Left lung (tissue), 10 donors: ENCODE measurements around the gene VSIG2. TPM values are rescaled to one million over a fixed set of nuclear protein-coding genes. Genes with fewer than 3 reads are reported as not detected.

Experiments
- ATAC-seq: fragments of 200-7000 bp; cut with Tn5 transposase; one replicate; pipeline ENCODE4 v1.9.1; 2020; ENCODE audit warnings: moderate library complexity
- DNase-seq, 4 donors: peaks; one replicate each; pipeline ENCODE4 v3.0.0-alpha.2; 2013 to 2020
- H3K27ac ChIP-seq, 2 donors: fragments of 200-600 bp; sonication (generic) in 1 of 2; one replicate each; pipeline versions ENCODE4 v1.5.0 to v1.8.0; 2020 to 2021
- H3K27me3 ChIP-seq, 2 donors: fragments of 200-600 bp; sonication (generic) in 1 of 2; one replicate each; pipeline versions ENCODE4 v1.5.0 to v1.8.0; 2020 to 2021
- H3K36me3 ChIP-seq, 2 donors: fragments of 200-600 bp; sonication (generic) in 1 of 2; one replicate each; pipeline versions ENCODE4 v1.5.0 to v1.8.0; 2020 to 2021
- H3K4me1 ChIP-seq, 2 donors: fragments of 200-600 bp; one replicate each; pipeline ENCODE4 v1.8.0; 2021
- H3K4me3 ChIP-seq, 2 donors: fragments of 200-600 bp; sonication (generic) in 1 of 2; one replicate each; pipeline versions ENCODE4 v1.5.0 to v1.8.0; 2020 to 2021; ENCODE audit warnings: mild to moderate bottlenecking in 1 of 2
- H3K9me3 ChIP-seq, 2 donors: fragments of 200-600 bp; sonication (generic) in 1 of 2; one replicate each; pipeline versions ENCODE4 v1.5.0 to v1.8.0; 2020 to 2021
- intact Hi-C, 2 donors: fragments of 100-400 bp; cut with DNase I; formaldehyde crosslinking; loops; one replicate each; pipeline versions ENCODE4 v1.11.2 to v1.14.2; 2022
- polyA plus RNA-seq, 6 donors: library from polyadenylated mRNA; unstranded; fragments of 120-200 nt; gene quantifications; one replicate each; pipeline ENCODE4 v1.2.1, GENCODE V29; 2013; ENCODE audit not compliant: insufficient read length in 6 of 6
- total RNA-seq, 2 donors: library from RNA; stranded (reverse); fragmentation: NEBNext Ultra II Directional; extraction: Animal tissue kit (Norgen Biotek cat#: 25700); gene quantifications; one replicate each; pipeline ENCODE4 v1.2.1, GENCODE V29; 2021
- TF ChIP-seq, protein P1 (sequence below), 2 donors: fragments of 200-600 bp; sonication (generic) in 1 of 2; IDR thresholded peaks; one replicate each; pipeline versions ENCODE4 v1.5.0 to v1.8.0; 2021; ENCODE audit warnings: antibody characterized with exemption in 2 of 2
- donor health status: DM: no; HTN: yes; CAD: no.
- donor health status: DM: no; HTN: no; CAD: no.

VSIG2 gene
- total and polyA plus RNA-seq, 8 donors, result 16.0 to 35.6 (median 27.5) TPM

DNA sequence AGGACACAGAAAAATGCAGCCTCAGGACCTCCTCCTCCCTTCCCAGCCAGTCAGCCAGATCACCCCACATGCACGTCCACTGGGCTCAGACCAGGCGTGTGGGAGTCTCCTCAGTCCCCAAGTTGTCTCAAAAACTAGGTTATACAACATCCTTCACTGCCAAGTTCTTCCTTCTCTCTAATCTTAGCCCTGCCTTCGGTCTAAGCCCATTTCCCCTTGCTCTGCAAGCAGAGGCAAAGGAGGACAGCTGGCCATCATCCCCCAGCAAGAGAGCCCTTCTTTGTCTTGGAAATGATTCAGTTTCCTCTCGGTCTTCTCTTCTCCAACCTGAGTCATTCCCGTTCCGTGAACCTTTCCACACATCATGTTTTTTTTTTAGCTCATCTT lies 26.3 kb downstream of the VSIG2 start:
- H3K27me3 ChIP-seq, result peaks cover 0 to 5% of the 10 kb centered on the region in 2 donors
- H3K36me3 ChIP-seq, result no peaks in the 10 kb centered on the region
- no peak overlapping the region for H3K4me3 ChIP-seq
- H3K4me1 ChIP-seq, result peaks cover 10 to 24% of the 10 kb centered on the region in 2 donors
- no peak for DNase-seq
- no peaks in the 10 kb centered on the region for H3K9me3 ChIP-seq
- peak overlapping the region; percentile 69 to 71 for H3K27ac ChIP-seq
- ATAC-seq, result peak; percentile 37
- TF ChIP-seq, protein P1, sequence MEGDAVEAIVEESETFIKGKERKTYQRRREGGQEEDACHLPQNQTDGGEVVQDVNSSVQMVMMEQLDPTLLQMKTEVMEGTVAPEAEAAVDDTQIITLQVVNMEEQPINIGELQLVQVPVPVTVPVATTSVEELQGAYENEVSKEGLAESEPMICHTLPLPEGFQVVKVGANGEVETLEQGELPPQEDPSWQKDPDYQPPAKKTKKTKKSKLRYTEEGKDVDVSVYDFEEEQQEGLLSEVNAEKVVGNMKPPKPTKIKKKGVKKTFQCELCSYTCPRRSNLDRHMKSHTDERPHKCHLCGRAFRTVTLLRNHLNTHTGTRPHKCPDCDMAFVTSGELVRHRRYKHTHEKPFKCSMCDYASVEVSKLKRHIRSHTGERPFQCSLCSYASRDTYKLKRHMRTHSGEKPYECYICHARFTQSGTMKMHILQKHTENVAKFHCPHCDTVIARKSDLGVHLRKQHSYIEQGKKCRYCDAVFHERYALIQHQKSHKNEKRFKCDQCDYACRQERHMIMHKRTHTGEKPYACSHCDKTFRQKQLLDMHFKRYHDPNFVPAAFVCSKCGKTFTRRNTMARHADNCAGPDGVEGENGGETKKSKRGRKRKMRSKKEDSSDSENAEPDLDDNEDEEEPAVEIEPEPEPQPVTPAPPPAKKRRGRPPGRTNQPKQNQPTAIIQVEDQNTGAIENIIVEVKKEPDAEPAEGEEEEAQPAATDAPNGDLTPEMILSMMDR (IDR thresholded peaks at IDR 0.05), result no peak
- intact Hi-C loops, result no loop called here

DNA sequence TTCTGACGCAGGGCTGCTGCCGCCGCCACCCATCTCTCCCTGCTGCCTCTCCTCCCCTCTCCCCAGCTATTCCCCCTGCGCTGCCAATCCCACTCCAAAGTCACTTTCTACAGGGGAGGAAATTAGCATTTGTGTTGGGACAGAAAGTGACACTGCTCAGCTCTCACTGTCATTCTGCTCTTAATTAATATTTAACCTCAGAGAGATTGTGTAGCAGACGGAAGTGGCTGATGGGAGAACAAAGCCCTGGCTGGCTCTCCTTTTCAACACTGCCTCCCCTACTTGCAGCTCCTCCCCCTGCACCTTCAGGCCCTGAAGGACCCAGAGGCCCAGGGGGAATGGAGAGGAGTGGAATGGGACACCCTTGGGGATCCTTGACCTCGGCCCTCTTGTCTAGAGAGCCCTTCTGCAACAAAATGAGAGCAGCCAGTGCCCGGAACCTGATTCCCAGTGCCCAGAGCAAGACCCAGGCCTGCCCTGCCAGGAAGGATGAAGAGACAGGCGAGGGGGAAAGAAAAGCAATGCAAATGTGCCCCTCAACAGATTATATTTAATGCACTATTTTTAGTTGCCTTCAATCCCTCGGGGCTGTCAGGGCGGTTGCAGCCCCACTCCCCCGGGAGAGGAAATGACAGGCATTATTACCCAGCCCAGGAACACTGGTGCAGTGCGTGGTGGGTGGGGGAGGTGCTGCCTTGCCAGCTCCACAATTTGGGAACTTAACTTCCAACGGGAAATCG lies 26.9 kb downstream of the VSIG2 start:
- TF ChIP-seq, protein P1 (IDR thresholded peaks at IDR 0.05), result no peak
- intact Hi-C loops, result no loop called here
- H3K4me1 ChIP-seq, result peaks cover 10 to 24% of the 10 kb centered on the region in 2 donors
- DNase-seq (peak in 2 of 4 donors; percentile 71 to 87), ATAC-seq (peak; percentile 93)
- peaks cover 0 to 6% of the 10 kb centered on the region in 2 donors for H3K27me3 ChIP-seq
- H3K9me3 ChIP-seq, result no peaks in the 10 kb centered on the region
- H3K27ac ChIP-seq, result peak overlapping the region; percentile 69 to 71
- no peaks in the 10 kb centered on the region for H3K36me3 ChIP-seq
- no peak overlapping the region for H3K4me3 ChIP-seq

DNA sequence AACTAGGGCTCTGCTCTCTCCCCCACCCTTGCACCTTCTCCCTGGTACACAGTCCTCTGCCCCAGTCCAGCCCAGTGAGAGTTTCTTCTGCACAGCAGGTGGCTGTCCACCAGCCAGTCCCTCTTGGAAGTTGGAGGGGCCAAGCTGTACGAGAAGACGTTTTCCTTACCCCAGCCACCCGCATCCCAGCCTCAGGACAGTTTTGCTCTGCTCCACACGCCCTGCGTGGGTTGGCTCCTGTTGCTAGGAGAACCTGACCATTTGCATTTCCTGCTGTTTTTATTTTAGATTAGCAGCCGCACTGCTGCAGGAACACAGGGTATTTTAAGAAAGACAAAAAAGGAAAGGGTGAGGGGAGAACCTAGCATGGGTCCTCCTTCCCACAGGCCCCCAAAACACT lies 29.9 kb downstream of the VSIG2 start:
- intact Hi-C loops, result no loop called here
- TF ChIP-seq, protein P1 (IDR thresholded peaks at IDR 0.05), result no peak
- no peaks in the 10 kb centered on the region for H3K36me3 ChIP-seq
- H3K27ac ChIP-seq, result no peak overlapping the region
- peaks cover 0 to 36% of the 10 kb centered on the region in 2 donors for H3K27me3 ChIP-seq
- no peak for DNase-seq
- H3K4me1 ChIP-seq, result peaks cover 24 to 38% of the 10 kb centered on the region in 2 donors
- no peaks in the 10 kb centered on the region for H3K9me3 ChIP-seq
- ATAC-seq, result no peak
- H3K4me3 ChIP-seq, result no peak overlapping the region

DNA sequence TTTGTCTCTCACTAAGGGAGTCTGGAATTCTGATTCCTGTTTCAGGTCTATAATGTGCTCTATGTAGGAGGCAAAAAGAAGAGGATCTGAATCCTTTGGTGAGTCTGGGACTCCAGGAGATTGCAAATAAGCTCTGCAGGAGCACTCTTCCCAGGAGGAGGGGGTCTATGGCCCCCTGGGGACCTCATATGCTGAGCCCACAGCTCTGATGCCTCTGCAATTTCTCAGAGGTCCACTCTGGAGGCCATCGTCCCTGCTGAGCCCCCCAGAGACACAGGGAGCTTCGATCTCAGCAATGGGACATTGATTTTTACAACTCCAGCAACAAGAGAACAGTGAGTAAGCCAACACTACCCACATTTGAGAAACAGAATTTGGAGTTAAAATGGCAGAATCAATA lies 32.5 kb downstream of the VSIG2 start:
- H3K27ac ChIP-seq, result no peak overlapping the region
- H3K9me3 ChIP-seq, result no peaks in the 10 kb centered on the region
- DNase-seq, result no peak
- H3K27me3 ChIP-seq, result peaks cover 0 to 42% of the 10 kb centered on the region in 2 donors
- no peaks in the 10 kb centered on the region for H3K36me3 ChIP-seq
- TF ChIP-seq, protein P1 (IDR thresholded peaks at IDR 0.05), result no peak
- peaks cover 17% of the 10 kb centered on the region in 2 donors for H3K4me1 ChIP-seq
- intact Hi-C loops, result no loop called here
- ATAC-seq, result no peak
- no peak overlapping the region for H3K4me3 ChIP-seq

DNA sequence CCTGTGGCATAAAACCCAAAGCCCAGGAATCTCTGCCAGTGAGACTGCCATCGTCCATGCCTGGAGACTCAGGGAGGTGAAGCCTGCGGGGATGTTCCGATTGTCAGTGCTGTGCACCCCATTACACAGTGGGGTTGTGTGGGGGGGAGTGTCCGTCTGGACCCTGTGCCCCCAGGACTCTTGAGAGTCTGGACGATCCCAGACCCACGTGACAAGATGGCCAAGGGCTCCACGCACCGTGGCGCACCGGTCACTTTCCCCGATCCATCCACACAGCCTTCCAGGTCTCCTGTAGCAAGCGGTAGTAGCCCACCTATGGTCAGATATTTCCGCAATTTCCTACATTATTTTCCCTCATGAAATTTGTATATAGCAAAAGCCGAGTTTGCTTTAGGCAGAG lies 33.3 kb downstream of the VSIG2 start:
- DNase-seq (no peak), ATAC-seq (no peak)
- Histone ChIP-seq H3K27ac (no peak overlapping the region), H3K4me3 (no peak overlapping the region), H3K36me3 (no peaks in the 10 kb centered on the region), H3K27me3 (peaks cover 0 to 42% of the 10 kb centered on the region in 2 donors), H3K9me3 (no peaks in the 10 kb centered on the region), H3K4me1 (peaks cover 14 to 17% of the 10 kb centered on the region in 2 donors)
- intact Hi-C loops, result no loop called here
- TF ChIP-seq, protein P1 (IDR thresholded peaks at IDR 0.05), result no peak
